HG03558 (cell line): ENCODE results near the gene GSDME.
"Not testable (repeated sequence)": the region's sequence is repeated elsewhere in the genome, so short reads cannot be mapped to it uniquely, and the experiment has no call there.

Source experiments
- ATAC-seq: cut with Tn5 transposase; IDR thresholded peaks from one replicate; pipeline ENCODE4 v1.9.1; 2021; ENCODE audit warnings: moderate number of reproducible peaks; ENCODE audit not compliant: unreplicated experiment; ENCODE audit errors: extremely low read depth

Gene GSDME

GRCh38 chr7:24745355-24745754 lies 11.9 kb downstream of the GSDME start:
- no peak for ATAC-seq

GRCh38 chr7:24743471-24743870 lies 13.8 kb downstream of the GSDME start:
- no peak for ATAC-seq

- ATAC-seq, result no peak
These were observed 14.6 kb downstream of the GSDME start for GRCh38 chr7:24742506-24743162.

GRCh38 chr7:24741679-24742505 lies 15.4 kb downstream of the GSDME start:
- ATAC-seq, result no peak

GRCh38 chr7:24740871-24741270 lies 16.4 kb downstream of the GSDME start:
- ATAC-seq, result no peak

- ATAC-seq, result no peak
These were observed 18.0 kb downstream of the GSDME start for GRCh38 chr7:24739306-24739705.

- ATAC-seq, result no peak
These were observed 18.7 kb downstream of the GSDME start for GRCh38 chr7:24738577-24738976.

GRCh38 chr7:24737281-24737680 lies 20.0 kb downstream of the GSDME start:
- ATAC-seq, result no peak

- not testable (repeated sequence) for ATAC-seq
These were observed 21.7 kb downstream of the GSDME start for GRCh38 chr7:24735594-24735993.

- no peak for ATAC-seq
These were observed 23.0 kb downstream of the GSDME start for GRCh38 chr7:24734306-24734705.

GRCh38 chr7:24733414-24734060 lies 23.7 kb downstream of the GSDME start:
- ATAC-seq, result no peak

- peak; percentile 77 for ATAC-seq
These were observed 24.4 kb downstream of the GSDME start for GRCh38 chr7:24732646-24733413.

- no peak for ATAC-seq
These were observed 26.0 kb downstream of the GSDME start for GRCh38 chr7:24731313-24731712.

GRCh38 chr7:24730018-24730369 lies 27.3 kb downstream of the GSDME start:
- no peak for ATAC-seq

GRCh38 chr7:24729365-24730017 lies 27.8 kb downstream of the GSDME start:
- ATAC-seq, result no peak

- no peak for ATAC-seq
These were observed 28.5 kb downstream of the GSDME start for GRCh38 chr7:24728503-24729364.

- ATAC-seq, result no peak
These were observed 29.2 kb downstream of the GSDME start for GRCh38 chr7:24728121-24728500.

GRCh38 chr7:24727154-24728120 lies 29.8 kb downstream of the GSDME start:
- peak; percentile 61 for ATAC-seq
